ENCODE measurements around the gene IL11.

Gene IL11

DNA sequence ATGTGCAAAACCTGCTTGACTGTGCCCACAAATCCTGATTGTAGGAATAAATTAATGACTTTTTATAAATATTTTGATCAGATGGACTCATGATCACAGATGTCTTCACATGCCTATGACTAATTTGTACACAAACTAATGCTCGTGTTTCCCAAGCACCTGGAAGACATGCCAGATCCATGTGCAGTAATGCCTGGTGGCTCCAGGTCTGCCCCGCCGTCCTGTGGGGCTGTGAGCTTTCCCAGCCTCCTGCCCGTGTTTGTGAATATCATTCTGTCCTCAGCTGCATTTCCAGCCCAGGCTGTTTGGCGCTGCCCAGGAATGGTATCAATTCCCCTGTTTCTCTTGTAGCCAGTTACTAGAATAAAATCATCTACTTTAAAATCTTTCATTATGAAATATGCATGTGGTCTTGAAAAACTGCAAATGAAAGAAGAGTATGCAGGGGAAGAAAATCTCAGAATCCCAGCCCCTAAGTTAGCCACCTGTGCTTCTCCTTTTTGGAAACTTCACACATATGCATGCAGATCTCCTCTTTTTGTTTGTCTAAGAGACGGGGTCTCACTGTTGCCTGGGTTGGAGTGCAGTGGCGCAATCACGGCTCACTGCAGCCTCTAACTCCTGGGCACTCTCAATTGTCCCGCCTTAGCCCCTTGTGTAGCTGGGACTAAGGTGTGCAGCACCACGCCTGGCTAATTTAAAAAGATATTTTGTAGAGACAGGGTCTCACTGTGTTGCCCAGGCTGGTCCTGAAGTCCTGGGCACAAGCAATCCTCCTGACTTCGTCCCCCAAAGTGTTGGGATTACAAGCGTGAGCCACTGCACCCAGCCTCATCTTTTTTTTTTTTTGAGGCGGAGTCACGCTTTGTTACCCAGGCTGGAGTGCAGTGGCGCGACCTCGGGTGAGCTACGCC is 21.7 kb upstream of the IL11 start:
- Histone ChIP-seq H3K4me1 (ENCODE audit: control insufficient read depth in 5 of 5, insufficient read depth in 5 of 5, low read length in 5 of 5) (peaks cover 8 to 33% (median 26%) of the 10 kb centered on the region in 5 donors), H3K27ac (ENCODE audit: low read depth, low read length) (no peak overlapping the region), H3K36me3 (ENCODE audit: control insufficient read depth in 5 of 5, insufficient read depth in 5 of 5, low read length in 5 of 5) (peaks cover 0 to 51% (median 48%) of the 10 kb centered on the region in 5 donors), H3K9me3 (ENCODE audit: control insufficient read depth in 5 of 5, low read length in 5 of 5) (no peaks in the 10 kb centered on the region), H3K27me3 (ENCODE audit: control insufficient read depth in 5 of 5, insufficient read depth in 4 of 5, low read length in 5 of 5) (no peaks in the 10 kb centered on the region), H3K9ac (ENCODE audit: low read length in 5 of 5) (no peak overlapping the region), H3K4me3 (ENCODE audit: low read depth in 1 of 5, low read length in 5 of 5) (no peak overlapping the region)

DNA sequence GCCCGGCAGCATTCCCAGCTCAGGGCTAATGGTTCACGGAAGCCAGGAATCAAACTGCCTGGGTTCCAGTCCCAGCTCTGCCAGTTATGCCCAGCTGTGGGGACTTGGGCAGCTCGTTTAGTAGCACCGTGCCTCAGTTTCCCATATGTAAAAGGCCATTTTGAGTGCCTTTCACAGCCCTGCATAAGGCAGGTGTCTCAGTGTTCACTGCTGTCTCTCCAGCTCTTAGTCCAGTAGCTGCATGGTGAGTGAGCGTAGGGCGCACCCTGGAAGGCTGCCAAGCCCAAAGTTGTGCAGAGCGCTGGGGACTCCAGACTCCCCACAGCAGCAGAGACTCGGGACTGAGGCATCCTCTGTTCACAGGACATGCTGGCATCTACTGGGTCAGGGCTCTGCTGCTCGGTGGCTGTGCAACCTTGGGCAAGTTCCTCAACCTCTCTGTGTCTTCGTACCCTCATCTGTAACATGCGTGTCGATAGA is 21.0 kb upstream of the IL11 start:
- Histone ChIP-seq H3K36me3 (ENCODE audit: control insufficient read depth in 5 of 5, insufficient read depth in 5 of 5, low read length in 5 of 5) (peaks cover 0 to 52% (median 48%) of the 10 kb centered on the region in 5 donors), H3K9me3 (ENCODE audit: control insufficient read depth in 5 of 5, low read length in 5 of 5) (no peaks in the 10 kb centered on the region), H3K27ac (ENCODE audit: low read depth, low read length) (no peak overlapping the region), H3K4me1 (ENCODE audit: control insufficient read depth in 5 of 5, insufficient read depth in 5 of 5, low read length in 5 of 5) (peaks cover 10 to 41% (median 33%) of the 10 kb centered on the region in 5 donors), H3K9ac (ENCODE audit: low read length in 5 of 5) (no peak overlapping the region), H3K27me3 (ENCODE audit: control insufficient read depth in 5 of 5, insufficient read depth in 4 of 5, low read length in 5 of 5) (no peaks in the 10 kb centered on the region), H3K4me3 (ENCODE audit: low read depth in 1 of 5, low read length in 5 of 5) (no peak overlapping the region)

DNA sequence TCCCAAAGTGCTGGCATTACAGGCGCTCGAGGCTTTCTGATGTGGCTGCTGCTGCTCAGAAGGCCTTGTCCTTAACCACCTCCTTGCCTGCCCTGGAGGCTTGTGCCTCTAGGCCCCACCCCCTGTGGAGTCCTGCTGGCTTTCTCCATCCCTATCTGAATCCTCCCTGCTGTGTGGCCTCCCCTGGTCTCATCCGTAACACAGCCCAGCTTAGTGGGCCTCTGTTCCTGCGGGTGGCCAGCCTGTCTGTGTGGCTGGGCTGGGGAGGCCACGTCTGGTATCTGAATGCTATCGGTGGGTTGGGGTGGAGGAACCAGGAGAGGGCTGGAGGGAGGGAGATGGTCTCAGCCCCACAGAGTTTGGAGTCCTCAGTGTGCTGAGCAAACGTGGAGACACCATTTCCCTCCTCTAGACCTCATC is 20.2 kb upstream of the IL11 start:
- Histone ChIP-seq H3K27me3 (ENCODE audit: control insufficient read depth in 5 of 5, insufficient read depth in 4 of 5, low read length in 5 of 5) (no peaks in the 10 kb centered on the region), H3K27ac (ENCODE audit: low read depth, low read length) (no peak overlapping the region), H3K9ac (ENCODE audit: low read length in 5 of 5) (no peak overlapping the region), H3K9me3 (ENCODE audit: control insufficient read depth in 5 of 5, low read length in 5 of 5) (no peaks in the 10 kb centered on the region), H3K4me3 (ENCODE audit: low read depth in 1 of 5, low read length in 5 of 5) (no peak overlapping the region), H3K4me1 (ENCODE audit: control insufficient read depth in 5 of 5, insufficient read depth in 5 of 5, low read length in 5 of 5) (peaks cover 10 to 46% (median 37%) of the 10 kb centered on the region in 5 donors), H3K36me3 (ENCODE audit: control insufficient read depth in 5 of 5, insufficient read depth in 5 of 5, low read length in 5 of 5) (peaks cover 0 to 52% (median 48%) of the 10 kb centered on the region in 5 donors)

DNA sequence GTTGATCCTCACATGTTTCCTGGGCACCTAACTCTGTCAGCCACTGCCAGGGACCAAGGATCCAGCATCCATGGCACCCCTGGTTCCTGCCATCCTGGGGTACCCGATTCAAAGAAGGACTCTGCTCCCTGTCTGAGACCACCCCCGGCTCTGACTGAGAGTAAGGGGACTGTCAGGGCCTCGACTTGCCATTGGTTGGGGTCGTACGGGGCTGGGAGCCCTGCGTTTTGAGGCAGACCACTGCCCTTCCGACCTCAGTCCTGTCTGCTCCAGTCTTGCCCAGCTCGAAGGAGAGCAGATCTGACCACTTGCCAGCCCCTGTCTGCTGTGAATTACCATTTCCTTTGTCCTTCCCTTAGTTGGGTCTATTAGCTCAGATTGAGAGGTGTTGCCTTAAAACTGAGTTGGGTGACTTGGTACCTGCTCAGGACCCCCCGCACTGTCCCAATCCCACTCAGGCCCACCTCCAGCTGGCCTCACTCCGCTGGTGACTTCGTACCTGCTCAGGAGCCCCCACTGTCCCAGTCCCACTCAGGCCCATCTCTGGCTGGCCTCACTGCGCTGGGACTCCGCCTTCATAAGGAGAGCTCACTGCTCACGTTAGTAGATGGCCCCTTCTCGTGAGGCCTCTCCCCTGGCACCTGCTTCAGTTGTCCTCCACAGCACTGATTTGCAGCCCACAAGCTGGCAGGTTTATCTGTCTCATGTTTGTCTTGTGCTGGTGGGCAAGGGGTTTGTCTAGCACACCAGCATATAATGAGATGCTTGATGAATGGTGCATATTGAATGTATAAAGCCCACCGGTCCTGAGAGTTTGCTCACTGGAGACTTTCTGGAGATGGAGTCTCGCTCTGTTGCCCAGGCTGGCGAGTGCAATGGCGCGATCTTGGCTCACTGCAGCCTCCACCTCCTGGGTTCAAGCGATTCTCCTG is 19.4 kb upstream of the IL11 start:
- H3K4me3 ChIP-seq (ENCODE audit: low read depth in 1 of 5, low read length in 5 of 5): no peak overlapping the region
- H3K36me3 ChIP-seq (ENCODE audit: control insufficient read depth in 5 of 5, insufficient read depth in 5 of 5, low read length in 5 of 5): peaks cover 0 to 52% (median 48%) of the 10 kb centered on the region in 5 donors
- H3K9ac ChIP-seq (ENCODE audit: low read length in 5 of 5): peak overlapping the region in 2 of 5 donors; percentile 48 to 50
- H3K27me3 ChIP-seq (ENCODE audit: control insufficient read depth in 5 of 5, insufficient read depth in 4 of 5, low read length in 5 of 5): no peaks in the 10 kb centered on the region
- no peak overlapping the region for H3K27ac ChIP-seq (ENCODE audit: low read depth, low read length)
- H3K4me1 ChIP-seq (ENCODE audit: control insufficient read depth in 5 of 5, insufficient read depth in 5 of 5, low read length in 5 of 5): peaks cover 13 to 52% (median 42%) of the 10 kb centered on the region in 5 donors
- no peaks in the 10 kb centered on the region for H3K9me3 ChIP-seq (ENCODE audit: control insufficient read depth in 5 of 5, low read length in 5 of 5)

DNA sequence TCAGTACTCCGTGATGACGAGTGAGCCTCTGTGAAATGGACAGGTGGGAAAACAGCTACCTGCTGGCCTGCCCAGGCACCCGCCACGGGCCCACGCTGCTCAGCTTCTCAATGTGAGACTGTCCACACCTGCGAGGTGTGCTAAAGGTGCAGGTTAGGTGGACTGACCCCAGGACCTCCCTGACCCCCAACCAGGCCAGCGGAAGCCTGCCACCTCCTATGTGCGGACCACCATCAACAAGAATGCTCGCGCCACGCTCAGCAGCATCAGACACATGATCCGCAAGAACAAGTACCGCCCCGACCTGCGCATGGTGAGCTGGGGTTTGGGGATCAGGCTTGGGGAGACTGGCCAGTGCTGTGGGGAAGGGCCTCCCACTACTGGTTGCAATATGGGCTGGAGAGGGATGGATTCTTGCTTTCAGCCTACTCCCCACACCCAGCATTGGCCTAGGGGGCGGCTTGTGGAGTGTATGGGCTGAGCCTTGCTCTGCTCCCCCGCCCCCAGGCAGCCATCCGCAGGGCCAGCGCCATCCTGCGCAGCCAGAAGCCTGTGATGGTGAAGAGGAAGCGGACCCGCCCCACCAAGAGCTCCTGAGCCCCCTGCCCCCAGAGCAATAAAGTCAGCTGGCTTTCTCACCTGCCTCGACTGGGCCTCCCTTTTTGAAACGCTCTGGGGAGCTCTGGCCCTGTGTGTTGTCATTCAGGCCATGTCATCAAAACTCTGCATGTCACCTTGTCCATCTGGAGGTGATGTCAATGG is 17.7 kb upstream of the IL11 start:
- peaks cover 0 to 52% (median 48%) of the 10 kb centered on the region in 5 donors for H3K36me3 ChIP-seq (ENCODE audit: control insufficient read depth in 5 of 5, insufficient read depth in 5 of 5, low read length in 5 of 5)
- H3K27ac ChIP-seq (ENCODE audit: low read depth, low read length): peak overlapping the region; percentile 98
- H3K4me3 ChIP-seq (ENCODE audit: low read depth in 1 of 5, low read length in 5 of 5): peak overlapping the region; percentile 6 to 99 (median 94)
- H3K9ac ChIP-seq (ENCODE audit: low read length in 5 of 5): peak overlapping the region in 4 of 5 donors; percentile 80 to 93 (median 86)
- no peaks in the 10 kb centered on the region for H3K27me3 ChIP-seq (ENCODE audit: control insufficient read depth in 5 of 5, insufficient read depth in 4 of 5, low read length in 5 of 5)
- H3K9me3 ChIP-seq (ENCODE audit: control insufficient read depth in 5 of 5, low read length in 5 of 5): no peaks in the 10 kb centered on the region
- peaks cover 15 to 62% (median 52%) of the 10 kb centered on the region in 5 donors for H3K4me1 ChIP-seq (ENCODE audit: control insufficient read depth in 5 of 5, insufficient read depth in 5 of 5, low read length in 5 of 5)

DNA sequence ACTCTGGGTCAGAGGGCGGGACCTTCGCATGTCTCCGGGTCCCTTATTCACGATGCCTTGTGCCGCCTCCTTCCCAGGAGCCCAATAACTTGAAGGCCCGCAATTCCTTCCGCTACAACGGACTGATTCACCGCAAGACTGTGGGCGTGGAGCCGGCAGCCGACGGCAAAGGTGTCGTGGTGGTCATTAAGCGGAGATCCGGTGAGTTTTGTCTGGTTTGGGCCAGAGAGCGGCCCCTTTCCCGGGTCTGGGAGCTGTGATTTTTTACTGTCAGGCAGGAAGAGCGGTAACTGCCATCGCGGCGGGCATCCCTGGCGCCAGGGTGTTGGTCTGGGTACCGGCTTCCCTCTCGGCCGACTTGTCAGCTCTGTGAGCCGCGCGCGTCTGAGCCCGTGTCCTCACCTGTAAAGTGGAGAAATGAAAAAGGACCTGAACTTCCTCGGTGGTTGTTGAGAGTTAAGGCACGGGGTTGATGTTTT is 16.3 kb upstream of the IL11 start:
- Histone ChIP-seq H3K4me3 (ENCODE audit: low read depth in 1 of 5, low read length in 5 of 5) (peak overlapping the region; percentile 93 to 99 (median 97)), H3K36me3 (ENCODE audit: control insufficient read depth in 5 of 5, insufficient read depth in 5 of 5, low read length in 5 of 5) (peaks cover 0 to 45% (median 43%) of the 10 kb centered on the region in 5 donors), H3K27ac (ENCODE audit: low read depth, low read length) (peak overlapping the region; percentile 98), H3K27me3 (ENCODE audit: control insufficient read depth in 5 of 5, insufficient read depth in 4 of 5, low read length in 5 of 5) (no peaks in the 10 kb centered on the region), H3K9ac (ENCODE audit: low read length in 5 of 5) (peak overlapping the region; percentile 68 to 93 (median 81)), H3K9me3 (ENCODE audit: control insufficient read depth in 5 of 5, low read length in 5 of 5) (no peaks in the 10 kb centered on the region), H3K4me1 (ENCODE audit: control insufficient read depth in 5 of 5, insufficient read depth in 5 of 5, low read length in 5 of 5) (peaks cover 15 to 62% (median 52%) of the 10 kb centered on the region in 5 donors)

DNA sequence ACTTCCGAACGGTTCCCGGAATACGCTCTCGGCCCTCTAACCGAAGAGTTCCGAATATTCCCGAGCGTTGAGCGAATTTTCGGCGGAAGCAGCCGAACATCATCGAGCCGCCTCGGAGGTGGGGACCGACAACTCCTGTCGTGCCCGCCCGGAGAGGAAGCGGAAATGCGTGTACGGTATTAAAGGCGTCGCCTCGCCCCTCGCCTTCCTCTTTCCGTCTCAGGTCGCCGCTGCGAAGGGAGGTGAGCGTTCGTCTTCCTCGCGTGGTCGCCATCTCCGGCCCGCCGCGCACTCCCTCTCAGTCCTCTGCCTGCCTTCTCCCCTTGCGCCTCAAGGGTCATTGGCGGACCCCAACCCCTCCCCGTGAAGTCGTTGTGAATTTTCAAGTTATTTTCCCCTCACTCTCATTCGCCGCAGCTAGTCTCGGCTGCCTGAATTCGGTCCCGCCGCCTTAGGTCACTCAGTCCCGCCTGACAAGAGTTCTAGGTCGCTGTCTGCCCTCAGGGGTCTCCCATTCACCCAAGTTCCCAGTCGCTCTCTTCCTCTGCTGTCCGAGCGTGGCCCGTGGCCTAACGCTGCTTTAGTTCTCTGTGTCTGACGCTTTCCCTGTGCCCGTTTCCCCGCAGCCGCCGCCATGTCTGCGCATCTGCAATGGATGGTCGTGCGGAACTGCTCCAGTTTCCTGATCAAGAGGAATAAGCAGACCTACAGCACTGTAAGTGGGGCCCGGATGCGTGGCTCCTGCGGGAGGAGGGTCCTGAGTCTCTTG is 15.6 kb upstream of the IL11 start, which contains the start of gene RPL28:
RPL28 (plus strand) TSS at position 209 of the 769 bp plus-strand sequence; CDS start at position 635, 426 bp downstream.
- Histone ChIP-seq H3K9me3 (ENCODE audit: control insufficient read depth in 5 of 5, low read length in 5 of 5) (no peaks in the 10 kb centered on the region), H3K9ac (ENCODE audit: low read length in 5 of 5) (peak within 1 kb of the TSS; percentile 80 to 93 (median 87)), H3K36me3 (ENCODE audit: control insufficient read depth in 5 of 5, insufficient read depth in 5 of 5, low read length in 5 of 5) (peaks cover 0 to 40% (median 38%) of the 10 kb centered on the region in 5 donors), H3K27me3 (ENCODE audit: control insufficient read depth in 5 of 5, insufficient read depth in 4 of 5, low read length in 5 of 5) (no peaks in the 10 kb centered on the region), H3K4me3 (ENCODE audit: low read depth in 1 of 5, low read length in 5 of 5) (peak within 1 kb of the TSS; percentile 93 to 99 (median 97)), H3K4me1 (ENCODE audit: control insufficient read depth in 5 of 5, insufficient read depth in 5 of 5, low read length in 5 of 5) (peaks cover 15 to 58% (median 52%) of the 10 kb centered on the region in 5 donors), H3K27ac (ENCODE audit: low read depth, low read length) (peak within 1 kb of the TSS; percentile 98)

DNA sequence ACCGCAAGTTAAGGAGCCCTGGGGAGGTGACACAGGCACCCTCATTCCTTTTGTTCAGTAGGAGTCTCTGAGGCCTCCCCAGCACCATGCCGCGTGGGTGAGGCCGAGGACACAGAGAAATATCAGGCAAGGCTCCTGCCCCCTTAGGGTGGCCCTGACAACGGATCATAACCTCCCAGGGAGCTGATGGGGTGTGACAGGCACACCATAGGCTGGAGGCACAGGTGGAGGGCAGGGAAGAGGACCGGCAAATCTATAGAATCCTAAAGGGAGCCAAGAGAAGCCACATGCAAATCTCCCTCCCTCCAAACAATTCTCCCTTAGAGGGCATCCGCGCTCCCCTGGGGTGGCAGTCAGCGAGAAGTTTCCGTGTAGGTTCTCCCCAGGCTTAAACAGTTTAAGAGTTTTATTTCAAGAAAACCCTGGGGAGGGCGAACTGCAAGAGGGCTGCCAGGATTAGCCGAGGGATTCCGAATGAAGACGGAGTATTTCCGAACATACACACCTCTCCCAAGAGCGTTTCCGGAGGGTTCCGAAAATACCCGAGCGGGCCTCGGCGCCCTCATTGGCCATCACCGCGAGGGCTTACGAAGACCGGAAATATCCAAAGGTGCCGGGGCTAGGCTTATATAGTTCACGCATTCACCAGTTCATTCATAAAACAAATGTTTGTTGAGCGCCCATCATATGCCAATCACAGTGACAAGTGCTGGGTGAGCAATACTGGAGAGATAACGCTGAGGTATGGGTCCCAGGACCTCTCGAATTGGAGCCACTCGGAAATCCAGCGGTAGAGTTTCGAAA is 14.9 kb upstream of the IL11 start:
- Histone ChIP-seq H3K36me3 (ENCODE audit: control insufficient read depth in 5 of 5, insufficient read depth in 5 of 5, low read length in 5 of 5) (peaks cover 0 to 33% (median 31%) of the 10 kb centered on the region in 5 donors), H3K9ac (ENCODE audit: low read length in 5 of 5) (peak overlapping the region; percentile 80 to 93 (median 87)), H3K27ac (ENCODE audit: low read depth, low read length) (peak overlapping the region; percentile 98), H3K9me3 (ENCODE audit: control insufficient read depth in 5 of 5, low read length in 5 of 5) (no peaks in the 10 kb centered on the region), H3K4me3 (ENCODE audit: low read depth in 1 of 5, low read length in 5 of 5) (peak overlapping the region; percentile 58 to 99 (median 97)), H3K4me1 (ENCODE audit: control insufficient read depth in 5 of 5, insufficient read depth in 5 of 5, low read length in 5 of 5) (peaks cover 15 to 58% (median 52%) of the 10 kb centered on the region in 5 donors), H3K27me3 (ENCODE audit: control insufficient read depth in 5 of 5, insufficient read depth in 4 of 5, low read length in 5 of 5) (no peaks in the 10 kb centered on the region)
